ENCODE measurements around the gene MED13.
"Not testable (repeated sequence)": the region's sequence is repeated elsewhere in the genome, so short reads cannot be mapped to it uniquely, and the experiment has no call there.

The MED13 gene

GRCh38 chr17:61981323-61981722 is 83.8 kb downstream of the MED13 start:
- no peak for DNase-seq

DNA sequence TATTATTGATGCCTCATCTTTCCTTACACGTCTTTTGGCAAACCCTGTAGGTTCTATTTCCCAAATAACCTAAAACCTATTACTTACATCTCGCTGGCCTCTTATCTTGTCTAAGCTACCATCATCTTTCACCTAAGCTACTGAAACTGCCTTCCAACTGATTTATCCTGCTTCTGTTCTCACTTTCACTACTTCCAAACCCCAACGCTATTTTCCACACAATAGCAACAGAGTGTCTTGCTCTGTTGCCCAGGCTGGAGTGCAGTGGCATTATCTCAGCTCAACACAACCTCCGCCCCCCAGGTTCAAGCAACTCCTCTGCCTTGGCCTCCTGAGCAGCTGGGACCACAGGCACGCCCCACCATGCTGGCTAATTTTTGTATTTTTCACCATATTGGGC is 84.5 kb downstream of the MED13 start:
- no peak for DNase-seq

DNA sequence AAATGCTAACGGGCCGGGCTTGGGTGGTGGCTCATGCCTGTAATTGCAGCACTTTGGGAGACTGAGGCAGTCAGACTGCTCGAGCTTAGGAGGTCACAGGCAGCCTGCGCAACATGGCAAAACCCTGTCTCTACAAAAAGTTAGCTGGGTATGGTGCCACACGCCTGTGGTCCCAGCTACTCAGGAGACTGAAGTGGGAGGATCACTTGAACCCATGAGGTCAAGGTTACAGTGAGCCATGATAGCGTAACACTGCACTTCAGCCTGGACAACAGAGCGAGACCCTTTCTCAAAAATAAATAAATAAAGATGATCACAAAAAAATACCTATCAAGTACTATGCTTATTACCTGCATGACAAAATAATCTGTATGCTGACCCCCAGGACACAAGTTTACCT is 91.0 kb downstream of the MED13 start:
- no peak for DNase-seq

DNA sequence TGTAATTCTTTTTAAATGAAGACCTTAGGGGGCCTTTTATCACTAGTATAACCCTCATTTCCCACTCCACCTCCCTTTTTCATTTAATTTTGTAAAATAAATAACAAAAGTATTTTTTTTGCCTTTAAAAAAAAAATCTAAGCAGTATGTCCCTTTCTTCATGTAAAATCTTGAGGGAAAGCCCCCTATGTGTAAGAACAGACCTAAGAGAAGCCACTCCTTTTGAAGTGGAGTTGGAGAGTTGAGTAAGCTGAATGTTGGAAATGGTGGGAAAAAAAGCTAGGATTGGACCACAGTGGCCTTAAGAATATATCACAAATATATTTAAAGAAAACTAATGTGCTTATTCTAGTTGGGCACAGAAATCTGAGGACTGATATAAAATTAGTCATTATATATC is 92.8 kb downstream of the MED13 start:
- no peak for DNase-seq

DNA sequence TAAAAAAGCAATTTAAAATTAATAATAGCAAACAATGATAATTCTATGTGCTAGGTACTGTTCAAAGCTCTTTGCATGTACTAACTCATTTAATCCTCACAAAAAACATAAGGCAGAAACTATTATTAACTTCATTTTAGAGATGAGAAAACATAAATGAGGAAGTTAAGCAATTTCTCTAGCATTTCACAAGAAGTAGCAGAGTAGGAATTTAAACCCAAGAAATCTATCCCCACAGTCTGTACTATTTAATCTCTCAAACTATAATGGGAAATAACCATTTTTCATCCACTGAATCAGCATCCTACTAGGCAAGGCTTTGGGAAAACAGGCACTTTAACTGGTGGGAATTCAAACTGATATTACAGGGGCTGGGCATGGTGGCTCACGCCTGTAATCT is 95.0 kb downstream of the MED13 start:
- DNase-seq, result peak; percentile 45

DNA sequence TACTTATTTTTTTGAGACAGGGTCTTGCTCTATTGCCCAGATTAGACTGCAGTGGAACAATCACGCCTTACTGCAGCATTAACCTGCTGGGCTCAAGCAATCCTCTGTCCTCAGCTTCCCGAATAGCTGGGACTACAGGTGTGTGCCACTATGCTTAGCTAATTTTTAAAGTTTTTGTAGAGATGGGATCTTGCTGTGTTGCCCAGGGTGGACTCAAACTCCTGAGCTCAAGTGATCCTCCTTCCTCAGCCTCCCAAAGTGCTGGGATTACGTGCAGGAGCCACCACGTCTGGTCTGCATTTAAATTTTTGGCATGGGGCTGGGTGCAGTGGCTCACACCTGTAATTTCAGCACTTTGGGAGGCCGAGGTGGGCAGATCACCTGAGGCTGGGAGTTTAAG is 96.3 kb downstream of the MED13 start:
- DNase-seq, result no peak

GRCh38 chr17:61967729-61968128 is 97.3 kb downstream of the MED13 start:
- DNase-seq, result no peak

GRCh38 chr17:61966191-61966590 is 98.9 kb downstream of the MED13 start:
- no peak for DNase-seq

DNA sequence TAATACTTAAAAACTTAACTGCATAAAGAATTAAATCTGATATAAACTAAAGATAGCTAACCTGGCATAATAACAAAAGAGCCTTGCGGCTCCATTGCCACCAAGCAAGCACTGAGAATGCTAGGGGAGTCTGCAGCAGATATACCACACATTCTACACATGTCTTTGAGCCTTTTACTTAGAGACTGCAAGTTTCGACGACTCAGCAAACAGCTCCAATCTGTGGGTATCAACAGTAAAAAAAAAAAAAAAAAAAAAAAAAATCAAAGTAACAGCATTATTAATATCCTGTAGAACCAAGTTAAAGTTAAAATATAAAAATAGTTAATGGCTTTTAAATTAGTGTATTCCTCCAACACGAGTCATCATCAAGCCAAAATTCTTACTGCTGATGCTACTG is 109.5 kb downstream of the MED13 start:
- no peak for DNase-seq

- DNase-seq, result no peak
Observed at GRCh38 chr17:61947367-61948078, 117.6 kb downstream of the MED13 start.

DNA sequence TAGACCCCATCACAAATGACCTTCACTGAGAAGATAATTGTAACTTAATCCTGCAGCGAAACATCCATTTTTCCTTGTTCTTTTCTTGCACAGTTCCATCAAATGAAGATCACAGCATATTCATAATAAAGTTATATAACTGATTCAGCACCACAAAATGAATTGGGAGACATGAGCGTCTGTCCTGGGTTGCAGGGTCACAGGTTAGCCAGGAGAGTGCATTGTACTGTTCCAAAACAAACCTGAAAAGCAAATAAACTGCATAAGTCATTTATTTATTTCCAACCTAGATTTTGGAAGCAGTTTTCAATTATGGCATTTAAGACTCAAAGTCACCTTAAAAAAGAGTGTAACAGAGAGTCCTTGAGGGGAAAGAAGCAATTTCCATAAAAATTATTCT is 118.7 kb downstream of the MED13 start:
- DNase-seq, result no peak

DNA sequence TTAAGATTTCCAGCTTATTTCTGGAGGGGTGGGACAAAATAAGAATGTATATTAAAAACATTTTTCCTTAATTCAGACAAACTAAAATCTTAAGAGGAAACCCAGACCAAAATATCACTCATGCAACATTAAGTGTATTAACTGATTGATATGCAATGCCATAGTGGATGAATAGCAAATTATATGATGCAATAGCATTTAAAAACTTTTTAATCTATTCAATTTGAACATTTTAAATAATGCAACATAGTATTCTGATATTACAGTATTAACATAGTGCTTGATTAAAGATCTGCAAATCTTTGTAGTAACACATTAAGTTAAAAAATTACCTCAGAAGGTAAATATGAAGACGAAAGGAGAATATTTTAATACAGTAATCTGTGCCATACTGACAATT is 122.0 kb downstream of the MED13 start:
- no peak for DNase-seq

DNA sequence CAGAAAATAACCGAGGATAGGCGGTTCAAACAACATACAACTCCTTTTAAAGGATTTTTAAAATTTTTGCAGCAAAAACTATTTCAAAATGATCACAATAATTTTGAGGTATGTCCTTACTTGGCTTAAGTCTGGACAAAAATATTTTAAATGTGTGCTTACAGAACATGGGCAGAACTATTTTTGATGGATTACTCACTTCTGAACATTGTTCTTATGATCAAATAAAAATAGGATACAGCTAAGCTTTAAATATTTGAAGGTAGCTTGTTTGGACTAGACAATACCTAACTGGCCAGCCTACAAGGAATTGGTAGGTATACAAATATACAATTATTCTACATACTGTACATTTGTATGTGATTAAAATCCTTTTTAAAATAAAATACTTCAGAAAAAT is 123.0 kb downstream of the MED13 start:
- DNase-seq, result no peak

- DNase-seq, result no peak
Observed at GRCh38 chr17:61928101-61928436, 137.0 kb downstream of the MED13 start.

- peak; percentile 58 for DNase-seq
Observed at GRCh38 chr17:61927208-61928100, 137.6 kb downstream of the MED13 start, which contains the start of gene INTS2. INTS2 (minus strand) TSS chr17:61927982; CDS start chr17:61926644, 1,338 bp downstream.

GRCh38 chr17:61926826-61927207 is 138.3 kb downstream of the MED13 start:
- no peak for DNase-seq

- not testable (repeated sequence) for DNase-seq
Observed at GRCh38 chr17:61915162-61915561, 149.9 kb downstream of the MED13 start.

GRCh38 chr17:61908292-61909037 is 156.6 kb downstream of the MED13 start:
- no peak for DNase-seq

- no peak for DNase-seq
Observed at GRCh38 chr17:61907361-61907760, 157.7 kb downstream of the MED13 start.

- no peak for DNase-seq
Observed at GRCh38 chr17:61904094-61904710, 160.9 kb downstream of the MED13 start.

- no peak for DNase-seq
Observed at GRCh38 chr17:61903251-61903650, 161.8 kb downstream of the MED13 start.

GRCh38 chr17:61897548-61898180 is 167.4 kb downstream of the MED13 start:
- no peak for DNase-seq

DNA sequence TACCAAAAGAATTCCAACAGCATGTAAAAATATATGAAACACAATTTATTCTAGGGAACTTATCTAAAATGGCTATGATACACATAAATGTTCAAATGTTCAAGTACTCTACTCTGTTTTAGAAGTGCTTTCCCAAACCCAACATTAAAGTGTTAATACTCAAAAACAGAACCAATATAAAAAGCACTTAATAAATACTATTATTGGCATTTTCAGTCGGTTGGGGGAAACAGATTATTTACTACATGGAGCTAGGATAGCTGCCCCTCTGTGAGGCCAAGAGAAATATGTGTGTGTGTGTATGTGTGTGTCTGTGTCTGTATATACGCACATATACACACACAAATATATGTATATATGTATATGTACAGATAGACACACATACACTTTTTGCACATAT is 169.7 kb downstream of the MED13 start:
- DNase-seq, result no peak

Data from SIG-M5 (cell line).